AG09309 (cell line): ENCODE data around the gene OSCAR.
A peak's percentile ranks its signal among the peaks of the same experiment; 100 is the strongest.
"Not testable (repeated sequence)": the region's sequence is repeated elsewhere in the genome, so short reads cannot be mapped to it uniquely, and the experiment has no call there.

Experiments
- DNase-seq: peaks from one replicate; pipeline ENCODE4 v3.0.0-alpha.2; 2010; ENCODE audit warnings: low read depth
- H3K4me3 ChIP-seq: 2 replicates; pipeline ENCODE4 v1.5.1; 2011; ENCODE audit warnings: mild to moderate bottlenecking, low read depth, low read length, moderate library complexity; ENCODE audit not compliant: control insufficient read depth
- CTCF ChIP-seq: IDR thresholded peaks from 2 replicates; pipeline ENCODE4 v1.5.1; 2011; ENCODE audit warnings: mild to moderate bottlenecking, low read depth, low read length, inconsistent platforms; ENCODE audit not compliant: insufficient read depth, control insufficient read depth; ENCODE audit errors: missing control alignments

Gene OSCAR

GRCh38 chr19:54099190-54099902 lies 1.3 kb downstream of the OSCAR start:
- no peak for TF ChIP-seq CTCF
- DNase-seq = no peak
- H3K4me3 ChIP-seq = no peak overlapping the region

GRCh38 chr19:54096617-54097106 lies 3.9 kb downstream of the OSCAR start:
- DNase-seq = peak; percentile 16
- peak overlapping the region; percentile 45 for H3K4me3 ChIP-seq
- TF ChIP-seq CTCF = peak; percentile 60

DNA sequence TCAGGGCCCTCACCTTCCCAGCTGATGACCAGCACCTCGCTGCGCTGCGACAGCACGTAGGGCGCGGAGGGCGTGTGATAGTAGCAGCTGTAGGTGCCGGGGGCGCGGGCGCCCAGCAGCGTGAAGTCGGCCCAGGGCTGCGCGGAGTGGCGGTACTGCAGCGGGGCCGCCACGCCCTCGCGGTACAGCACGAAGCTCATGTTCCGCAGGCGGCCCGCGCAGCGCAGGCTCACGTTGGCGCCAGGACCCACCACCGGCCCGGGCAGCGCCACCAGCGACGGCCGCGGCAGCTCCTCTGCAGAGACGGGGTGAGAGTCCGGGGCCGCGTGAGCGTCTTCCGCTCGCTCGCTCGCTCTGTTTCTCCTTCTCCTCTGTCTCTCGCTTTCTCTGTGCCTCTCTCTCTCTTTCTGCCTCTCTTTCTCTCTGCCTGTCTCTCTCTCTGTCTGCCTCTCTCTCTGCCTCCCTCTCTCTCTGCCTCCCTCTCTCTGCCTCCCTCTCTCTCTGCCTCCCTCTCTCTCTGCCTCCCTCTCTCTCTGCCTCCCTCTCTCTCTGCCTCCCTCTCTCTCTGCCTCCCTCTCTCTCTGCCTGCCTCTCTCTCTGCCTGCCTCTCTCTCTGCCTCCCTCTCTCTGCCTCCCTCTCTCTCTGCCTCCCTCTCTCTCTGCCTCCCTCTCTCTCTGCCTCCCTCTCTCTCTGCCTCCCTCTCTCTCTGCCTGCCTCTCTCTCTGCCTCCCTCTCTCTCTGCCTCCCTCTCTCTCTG lies 4.6 kb downstream of the OSCAR start:
- H3K4me3 ChIP-seq = peak overlapping the region; percentile 34

DNA sequence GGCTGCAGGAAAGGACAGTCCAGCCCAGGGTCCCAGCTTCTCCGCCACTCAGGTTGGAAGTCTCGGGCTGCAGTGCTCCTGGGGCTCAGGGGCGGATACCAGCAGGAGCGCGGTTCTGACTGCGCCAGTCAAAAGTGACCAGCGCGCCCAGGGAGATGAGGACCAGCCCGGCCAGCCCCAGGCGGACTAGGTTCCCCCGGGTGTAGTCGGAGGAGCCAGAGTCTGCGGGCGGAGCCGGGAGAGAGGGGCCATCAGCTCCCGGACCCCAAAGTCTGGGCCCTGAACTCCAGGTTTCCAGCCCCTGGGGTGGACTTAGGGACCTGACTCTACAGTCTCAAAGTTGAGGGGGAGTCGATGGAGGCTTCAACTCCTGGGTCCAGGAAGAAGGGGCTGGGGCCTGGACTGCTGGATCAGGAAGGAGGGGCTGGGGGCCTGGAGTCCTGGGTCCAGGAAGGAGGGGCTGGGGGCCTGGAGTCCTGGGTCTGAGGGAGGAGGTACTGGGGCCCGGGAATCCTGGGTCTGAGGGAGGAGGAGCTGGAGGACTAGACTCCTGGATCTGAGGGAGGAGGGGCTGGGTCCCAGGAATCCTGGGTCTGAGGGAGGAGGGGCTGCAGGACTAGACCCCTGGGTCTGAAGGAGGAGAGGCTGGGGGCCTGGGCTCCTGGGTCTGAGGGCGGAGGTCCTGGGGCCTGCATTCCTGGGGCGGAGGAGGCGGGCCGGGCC lies 5.3 kb downstream of the OSCAR start:
- peak overlapping the region; percentile 34 for H3K4me3 ChIP-seq
- TF ChIP-seq CTCF = no peak
- no peak for DNase-seq

More for the DNA sequence above, 4.6 kb downstream of the OSCAR start:
- not testable (repeated sequence) for DNase-seq

GRCh38 chr19:54094426-54095000 lies 6.1 kb downstream of the OSCAR start:
- H3K4me3 ChIP-seq = no peak overlapping the region
- DNase-seq = no peak
- no peak for TF ChIP-seq CTCF

GRCh38 chr19:54084410-54084809 lies 16.2 kb downstream of the OSCAR start:
- no peak for DNase-seq
- H3K4me3 ChIP-seq = no peak overlapping the region
- TF ChIP-seq CTCF = no peak
